SK-N-SH (cell line): ENCODE data around the gene ARPIN. TPM values are rescaled to one million over a fixed set of nuclear protein-coding genes. Genes with fewer than 3 reads are reported as not detected.

ENCODE experiments used
- CTCF ChIA-PET: fragments of 300-600, 350-600 bp; formaldehyde crosslinking; extraction: SDS; loops from one replicate; lab custom pipeline; 2021; lab: Yijun Ruan, JAX
- POLR2A ChIA-PET: fragments of 350-600 bp; sonication (Branson Sonifier 250); formaldehyde crosslinking; extraction: SDS; loops from one replicate; lab custom pipeline; 2020; ENCODE audit warnings: antibody characterized with exemption, inconsistent platforms; lab: Yijun Ruan, JAX
- DNase-seq: peaks from one replicate; pipeline ENCODE4 v3.0.0; 2012
- H2AFZ ChIP-seq: fragments of 200-600 bp; sonication (generic); 2 replicates; pipeline ENCODE4 v1.8.1; 2016; ENCODE audit warnings: antibody characterized with exemption, mild to moderate bottlenecking, low read depth
- H3F3A ChIP-seq: fragments of 200-600 bp; sonication (generic); replicated peaks from 2 replicates; pipeline ENCODE3; 2016; ENCODE audit warnings: antibody characterized with exemption, mild to moderate bottlenecking; ENCODE audit not compliant: insufficient read depth
- H3K27ac ChIP-seq, 2 experiments: fragments of 200-500 bp in 1 of 2; fragments of 200-600 bp in 1 of 2; sonication (Bioruptor generic) in 1 of 2; sonication (generic), shearing (Covaris generic) in 1 of 2; 2 replicates each; pipeline versions ENCODE4 v1.5.1 to v1.6.1; 2014 to 2016; ENCODE audit warnings: low read depth in 2 of 2, inconsistent platforms in 1 of 2, low read length in 1 of 2, mild to moderate bottlenecking in 1 of 2, mixed read lengths in 1 of 2
- H3K27me3 ChIP-seq: fragments of 200-600 bp; sonication (generic), shearing (Covaris generic); 2 replicates; pipeline ENCODE4 v1.6.1; 2016; ENCODE audit warnings: mixed run types; ENCODE audit not compliant: insufficient read depth
- H3K36me3 ChIP-seq, 2 experiments: fragments of 200-500 bp in 1 of 2; fragments of 200-600 bp in 1 of 2; sonication (Bioruptor generic) in 1 of 2; sonication (generic) in 1 of 2; replicated peaks in 1 of 2; 2 replicates each; pipeline versions ENCODE3 to v1.5.1; 2014 to 2016; ENCODE audit warnings: low read length in 1 of 2, mild to moderate bottlenecking in 1 of 2; ENCODE audit not compliant: insufficient read depth in 2 of 2, control insufficient read depth in 1 of 2
- H3K4me1 ChIP-seq, 2 experiments: fragments of 200-500 bp in 1 of 2; fragments of 200-600 bp in 1 of 2; sonication (Bioruptor generic) in 1 of 2; sonication (generic), shearing (Covaris generic) in 1 of 2; 2 replicates each; pipeline versions ENCODE4 v1.5.1 to v1.6.1; 2014 to 2016; ENCODE audit warnings: low read depth in 1 of 2, low read length in 1 of 2, mixed run types in 1 of 2; ENCODE audit not compliant: insufficient read depth in 2 of 2, control insufficient read depth in 1 of 2
- H3K4me2 ChIP-seq: fragments of 200-600 bp; sonication (generic), shearing (Covaris generic); 2 replicates; pipeline ENCODE4 v1.6.1; 2017; ENCODE audit warnings: mixed run types
- H3K4me3 ChIP-seq, 2 experiments: fragments of 200-500 bp in 1 of 2; fragments of 200-600 bp in 1 of 2; sonication (Bioruptor generic) in 1 of 2; sonication (generic), shearing (Covaris generic) in 1 of 2; 2 replicates each; pipeline versions ENCODE4 v1.5.1 to v1.8.1; 2014 to 2016; ENCODE audit warnings: low read depth in 2 of 2, inconsistent platforms in 1 of 2, low read length in 1 of 2, mild to moderate bottlenecking in 1 of 2, mixed read lengths in 1 of 2, moderate library complexity in 1 of 2
- H3K79me2 ChIP-seq: fragments of 200-600 bp; sonication (generic); 2 replicates; pipeline ENCODE4 v1.8.1; 2017; ENCODE audit warnings: mild to moderate bottlenecking; ENCODE audit not compliant: insufficient read depth
- H3K9ac ChIP-seq: fragments of 200-600 bp; sonication (generic); 2 replicates; pipeline ENCODE4 v1.6.1; 2017; ENCODE audit warnings: mixed run types
- H3K9me2 ChIP-seq: fragments of 200-600 bp; sonication (generic); 2 replicates; pipeline ENCODE4 v1.6.1; 2017; ENCODE audit warnings: mixed run types
- H3K9me3 ChIP-seq: fragments of 200-600 bp; sonication (generic); 2 replicates; pipeline ENCODE4 v1.6.1; 2017; ENCODE audit warnings: mixed run types, mild to moderate bottlenecking, moderate library complexity
- H4K20me1 ChIP-seq: fragments of 200-600 bp; sonication (generic); 2 replicates; pipeline ENCODE4 v1.6.1; 2017; ENCODE audit warnings: mild to moderate bottlenecking, mixed run types; ENCODE audit not compliant: insufficient read depth
- CTCF ChIP-seq: fragments of 200-600 bp; sonication (generic); IDR thresholded peaks from 2 replicates; pipeline ENCODE4 v1.6.1; 2017; ENCODE audit warnings: antibody characterized with exemption, mild to moderate bottlenecking, moderate library complexity
- ELF1 ChIP-seq: IDR thresholded peaks from 2 replicates; pipeline ENCODE4 v1.4.0; 2012
- EZH2phosphoT487 ChIP-seq: fragments of 200-600 bp; sonication (generic); IDR thresholded peaks from 2 replicates; pipeline ENCODE4 v1.6.1; 2017; ENCODE audit warnings: low read depth, mixed run types, mild to moderate bottlenecking, antibody characterized with exemption, moderate library complexity, borderline replicate concordance
- FOXM1 ChIP-seq: IDR thresholded peaks from 2 replicates; pipeline ENCODE4 v1.4.0; 2012; ENCODE audit warnings: low read depth, mild to moderate bottlenecking
- IRF3 ChIP-seq: fragments of 150-350 bp; IDR thresholded peaks from 2 replicates; pipeline ENCODE4 v1.6.1; 2016; ENCODE audit warnings: mild to moderate bottlenecking, low read depth, low read length
- MAX ChIP-seq: IDR thresholded peaks from 2 replicates; pipeline ENCODE4 v1.4.0; 2012; ENCODE audit warnings: low read depth
- NFIC ChIP-seq: IDR thresholded peaks from 2 replicates; pipeline ENCODE4 v1.4.0; 2012; ENCODE audit warnings: borderline replicate concordance
- PBX3 ChIP-seq: IDR thresholded peaks from 2 replicates; pipeline ENCODE4; 2012
- POLR2AphosphoS5 ChIP-seq: IDR thresholded peaks from 2 replicates; pipeline ENCODE4 v1.6.1; 2012; ENCODE audit warnings: low read depth, low read length
- RAD21 ChIP-seq: IDR thresholded peaks from 2 replicates; pipeline ENCODE4 v1.6.1; 2012; ENCODE audit warnings: mild to moderate bottlenecking, low read length
- RCOR1 ChIP-seq: fragments of 150-350 bp; IDR thresholded peaks from 2 replicates; pipeline ENCODE4 v1.6.1; 2017; ENCODE audit warnings: antibody characterized with exemption, low read length
- RFX5 ChIP-seq: IDR thresholded peaks from 2 replicates; pipeline ENCODE4 v1.6.1; 2012; ENCODE audit warnings: mild to moderate bottlenecking, improper control_type of control experiment, low read length
- TCF12 ChIP-seq: IDR thresholded peaks from 2 replicates; pipeline ENCODE4 v1.4.0; 2012
- USF1 ChIP-seq: IDR thresholded peaks from 2 replicates; pipeline ENCODE4 v1.4.0; 2012; ENCODE audit warnings: low read depth, borderline replicate concordance
- WGBS: methylation state at CpG from one replicate; pipeline ENCODE4 v1.1.6; 2017; ENCODE audit warnings: low lambda C conversion rate; 5-methylcytosine and 5-hydroxymethylcytosine counted together
- polyA plus RNA-seq, 3 experiments: library from polyadenylated mRNA; depleted of rRNA; stranded (reverse); fragments of >200 nt; gene quantifications; 2 replicates each; pipeline ENCODE4 v1.2.3, GENCODE V29; 2012

ARPIN gene
- polyA plus RNA-seq, 1 of the 3 experiments (the other 2 are of a cell fraction): 13.5 TPM

GRCh38 chr15:89908226-89908625 is 4.5 kb downstream of the ARPIN start:
- no peak for DNase-seq
- Histone ChIP-seq H3K4me3 (no peak overlapping the region), H2AFZ (no peak overlapping the region), H3K27ac (no peak overlapping the region), H3K36me3 (peaks cover 0 to 4% of the 10 kb centered on the region in 2 experiments), H4K20me1 (no peaks in the 10 kb centered on the region), H3F3A (no peaks in the 10 kb centered on the region), H3K27me3 (no peaks in the 10 kb centered on the region)
- WGBS: 96% methylated on average over 16 of the region's 16 CpGs
- CTCF ChIA-PET: interaction anchor here (1.6 kb wide), 1 partner anchor 148 kb away, joined by 4 read pairs; no protein-coding TSS in a partner anchor
- TF ChIP-seq EZH2phosphoT487: no peak
- TF ChIP-seq, all 33 proteins: peak for 0
- Histone ChIP-seq H3K9ac (no peak overlapping the region), H3K9me3 (no peaks in the 10 kb centered on the region), H3K79me2 (peaks cover 3% of the 10 kb centered on the region; the same call in 1 of the 2 replicates), H3K9me2 (no peaks in the 10 kb centered on the region), H3K4me1 (peaks cover 0 to 7% of the 10 kb centered on the region in 2 experiments; a peak in 1 of 4 replicates), H3K4me2 (no peak overlapping the region)
- POLR2A ChIA-PET: no interaction called here

GRCh38 chr15:89907289-89907688 is 5.5 kb downstream of the ARPIN start:
- peaks cover 0 to 4% of the 10 kb centered on the region in 2 experiments; a peak in 1 of 4 replicates for H3K4me1 ChIP-seq
- H3K4me2 ChIP-seq: no peak overlapping the region
- H3K27ac ChIP-seq: no peak overlapping the region
- ChIA-PET POLR2A (no interaction called here), CTCF (no interaction called here)
- H3F3A ChIP-seq: no peaks in the 10 kb centered on the region
- no peak overlapping the region for H3K9ac ChIP-seq
- no peak overlapping the region for H3K4me3 ChIP-seq
- 89% methylated on average over 6 of the region's 7 CpGs for WGBS
- no peaks in the 10 kb centered on the region for H4K20me1 ChIP-seq
- H3K79me2 ChIP-seq: peaks cover 3% of the 10 kb centered on the region; the same call in 1 of the 2 replicates
- DNase-seq: no peak
- H3K27me3 ChIP-seq: no peaks in the 10 kb centered on the region
- H3K36me3 ChIP-seq: peaks cover 0 to 9% of the 10 kb centered on the region in 2 experiments
- TF ChIP-seq FOXM1 (no peak), CTCF (no peak), PBX3 (no peak), NFIC (no peak), MAX (no peak), POLR2AphosphoS5 (no peak), RFX5 (no peak), ELF1 (no peak), EZH2phosphoT487 (no peak), RCOR1 (no peak), IRF3 (no peak), TCF12 (no peak), RAD21 (no peak), USF1 (no peak)
- H2AFZ ChIP-seq: no peak overlapping the region
- H3K9me2 ChIP-seq: no peaks in the 10 kb centered on the region
- no peaks in the 10 kb centered on the region for H3K9me3 ChIP-seq
